T-helper 17 cell (primary cell): ENCODE results near the gene PRKCE. TPM values are rescaled to one million over a fixed set of nuclear protein-coding genes. Genes with fewer than 3 reads are reported as not detected.

ENCODE experiments used
- ATAC-seq: fragments of 150-1000 bp; cut with Tn5 transposase; 2 replicates; pipeline ENCODE4 v1.10.0; 2021; ENCODE audit warnings: mild to moderate bottlenecking, moderate library complexity
- DNase-seq, 3 donors: peaks; one replicate each; pipeline versions ENCODE4 v3.0.0 to v3.0.0-alpha.2; 2020 to 2021
- H3K9me3 ChIP-seq: one replicate; pipeline ENCODE4 v1.7.0; 2013; ENCODE audit warnings: low read length, mild to moderate bottlenecking; ENCODE audit not compliant: control insufficient read depth, poor library complexity, severe bottlenecking
- H3K27ac Mint-ChIP-seq: one replicate; pipeline ENCODE4 v1.8.0; 2022; ENCODE audit warnings: mild to moderate bottlenecking, moderate library complexity, mixed read lengths
- H3K27me3 Mint-ChIP-seq: one replicate; pipeline ENCODE4 v1.8.0; 2022; ENCODE audit warnings: mixed read lengths
- H3K36me3 Mint-ChIP-seq: one replicate; pipeline ENCODE4 v1.8.0; 2022; ENCODE audit warnings: low read depth, mixed read lengths
- H3K4me1 Mint-ChIP-seq: one replicate; pipeline ENCODE4 v1.8.0; 2022; ENCODE audit warnings: mild to moderate bottlenecking, mixed read lengths
- H3K4me3 Mint-ChIP-seq: one replicate; pipeline ENCODE4 v1.8.0; 2022; ENCODE audit warnings: mild to moderate bottlenecking, moderate library complexity, mixed read lengths
- total RNA-seq, 4 donors: library from RNA in 2 of 4; stranded (reverse) in 2 of 4; gene quantifications; one replicate each; pipeline ENCODE4 v1.2.3 and lab custom pipeline; 2022 to 2026

Gene PRKCE
- total RNA-seq, 2 donors from 2014 or later, result 17.6 to 23.7 TPM

DNA sequence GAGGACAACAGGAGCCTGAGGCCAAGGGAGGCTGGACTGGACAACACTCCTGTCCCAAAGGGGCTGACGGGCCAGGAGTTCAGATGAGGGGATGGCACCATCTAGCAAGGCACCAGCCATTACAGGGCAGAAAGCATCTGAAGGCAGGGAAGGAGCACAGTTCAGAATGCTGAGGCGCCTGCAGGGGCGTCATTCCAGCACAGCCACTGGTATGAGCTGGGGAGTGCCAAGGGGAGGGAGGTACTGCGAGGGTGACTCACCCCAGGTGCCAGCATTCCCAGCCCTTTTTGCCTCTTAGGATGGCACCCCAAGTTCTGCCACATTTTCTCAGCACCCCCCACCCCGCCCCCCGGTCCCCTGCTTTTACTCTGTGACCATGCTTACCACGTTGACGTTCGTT is 515.9 kb downstream of the PRKCE start:
- DNase-seq (no peak), ATAC-seq (no peak)
- Mint-ChIP-seq H3K36me3 (peaks cover 3% of the 10 kb centered on the region), H3K27me3 (no peaks in the 10 kb centered on the region), H3K27ac (no peak overlapping the region), H3K4me1 (no peaks in the 10 kb centered on the region), H3K4me3 (no peak overlapping the region)
- H3K9me3 ChIP-seq, result no peaks in the 10 kb centered on the region

DNA sequence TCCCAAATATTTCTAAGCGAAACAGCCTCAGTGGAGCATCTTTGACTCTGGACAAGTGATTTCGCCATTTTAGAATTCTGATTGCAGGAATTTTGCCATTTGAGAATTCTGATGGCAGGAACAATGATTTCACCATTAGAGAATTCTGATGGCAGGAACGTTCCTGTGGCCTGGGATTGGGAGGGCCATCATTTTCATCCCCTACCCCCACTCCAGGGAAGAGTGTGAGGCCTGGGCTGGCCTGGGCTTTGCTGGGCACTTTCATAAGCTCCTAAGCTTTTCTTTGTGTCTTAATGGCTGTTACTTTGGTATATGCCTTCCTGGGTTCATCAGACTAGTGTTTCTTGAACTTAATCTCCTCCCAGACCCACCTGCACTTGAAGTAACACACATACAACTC is 516.4 kb downstream of the PRKCE start:
- H3K27ac Mint-ChIP-seq, result no peak overlapping the region
- no peaks in the 10 kb centered on the region for H3K4me1 Mint-ChIP-seq
- H3K4me3 Mint-ChIP-seq, result no peak overlapping the region
- ATAC-seq (no peak), DNase-seq (no peak)
- no peaks in the 10 kb centered on the region for H3K27me3 Mint-ChIP-seq
- H3K9me3 ChIP-seq, result no peaks in the 10 kb centered on the region
- H3K36me3 Mint-ChIP-seq, result peaks cover 3% of the 10 kb centered on the region

DNA sequence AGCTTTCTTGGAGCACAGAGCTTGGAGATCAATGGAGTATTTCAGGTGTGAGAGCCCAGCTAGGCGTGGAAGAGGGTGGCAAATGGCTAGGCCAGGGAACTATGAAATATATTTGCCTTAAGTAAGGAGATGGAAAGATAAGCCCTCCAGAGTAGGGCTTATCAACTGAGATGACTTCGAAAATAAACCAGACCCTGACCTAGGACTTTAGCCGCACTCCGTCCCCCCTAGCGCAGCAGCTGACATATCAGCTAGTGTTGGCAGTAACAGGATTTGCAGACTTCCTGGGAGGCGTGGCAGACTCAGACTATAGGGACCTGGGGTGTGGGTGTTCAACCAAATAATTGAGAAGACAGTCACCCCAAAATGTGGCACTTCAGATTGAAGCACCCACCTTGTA is 518.0 kb downstream of the PRKCE start:
- no peaks in the 10 kb centered on the region for H3K9me3 ChIP-seq
- H3K27ac Mint-ChIP-seq, result no peak overlapping the region
- DNase-seq (no peak), ATAC-seq (no peak)
- H3K36me3 Mint-ChIP-seq, result peaks cover 3% of the 10 kb centered on the region
- no peaks in the 10 kb centered on the region for H3K4me1 Mint-ChIP-seq
- H3K4me3 Mint-ChIP-seq, result no peak overlapping the region
- no peaks in the 10 kb centered on the region for H3K27me3 Mint-ChIP-seq

DNA sequence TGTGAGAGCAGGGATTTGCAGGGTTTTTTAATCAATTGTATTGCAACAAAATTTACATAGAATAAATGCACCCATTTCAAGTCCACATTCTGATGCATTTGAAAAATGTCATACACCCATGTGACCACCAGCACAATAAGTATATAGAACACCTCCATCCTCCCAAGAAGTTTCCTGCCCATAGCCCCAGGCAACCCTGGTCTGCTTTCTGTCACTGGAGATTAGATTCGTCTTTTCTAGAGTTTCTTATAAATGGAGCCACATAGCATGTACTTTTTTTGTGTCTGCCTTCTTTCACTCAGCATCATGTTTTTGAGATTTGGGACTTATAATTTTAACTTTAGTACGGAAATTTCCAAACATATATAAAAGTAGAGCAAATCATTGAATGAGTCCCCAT is 518.6 kb downstream of the PRKCE start:
- Mint-ChIP-seq H3K27me3 (no peaks in the 10 kb centered on the region), H3K27ac (no peak overlapping the region), H3K36me3 (peaks cover 2% of the 10 kb centered on the region), H3K4me1 (no peaks in the 10 kb centered on the region), H3K4me3 (no peak overlapping the region)
- no peak for ATAC-seq
- H3K9me3 ChIP-seq, result no peaks in the 10 kb centered on the region
- no peak for DNase-seq

DNA sequence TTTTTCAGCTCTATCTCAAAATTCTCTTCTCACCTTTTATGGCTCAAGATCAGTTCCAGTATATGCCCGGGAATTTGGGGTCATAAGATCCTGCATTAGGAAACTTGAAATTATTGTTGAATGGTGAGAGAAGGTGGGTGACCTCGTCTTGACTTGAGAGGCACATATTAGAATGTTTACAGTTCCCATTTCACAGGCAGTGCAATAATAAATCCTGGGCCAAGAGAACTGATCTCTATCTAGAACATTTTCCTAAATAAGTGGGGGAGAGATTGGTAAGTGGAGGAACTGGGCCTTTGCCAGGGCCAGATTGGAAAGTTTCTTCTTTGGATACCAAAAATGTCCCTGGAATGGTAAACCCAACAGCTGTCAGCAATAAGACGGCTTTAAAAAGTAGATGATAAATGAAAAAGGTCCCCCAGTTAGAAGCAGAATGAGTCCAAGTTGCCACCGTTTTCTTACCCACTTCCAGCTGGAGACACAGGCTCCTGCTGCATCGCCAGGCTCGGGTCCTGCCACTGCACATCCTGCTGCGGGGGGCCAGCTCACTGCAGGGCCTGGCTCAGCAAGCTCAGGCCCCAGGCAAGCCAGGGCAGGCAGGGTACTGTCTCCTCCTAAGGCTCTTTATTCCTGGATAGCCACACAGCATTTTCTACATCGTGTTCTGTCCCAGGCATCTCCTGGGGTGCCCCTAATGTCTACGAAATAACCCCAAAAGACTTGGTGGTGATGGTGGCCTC is 519.3 kb downstream of the PRKCE start:
- ATAC-seq (no peak), DNase-seq (no peak)
- Mint-ChIP-seq H3K4me1 (no peaks in the 10 kb centered on the region), H3K4me3 (no peak overlapping the region), H3K36me3 (no peaks in the 10 kb centered on the region), H3K27me3 (no peaks in the 10 kb centered on the region), H3K27ac (no peak overlapping the region)
- H3K9me3 ChIP-seq, result no peaks in the 10 kb centered on the region

DNA sequence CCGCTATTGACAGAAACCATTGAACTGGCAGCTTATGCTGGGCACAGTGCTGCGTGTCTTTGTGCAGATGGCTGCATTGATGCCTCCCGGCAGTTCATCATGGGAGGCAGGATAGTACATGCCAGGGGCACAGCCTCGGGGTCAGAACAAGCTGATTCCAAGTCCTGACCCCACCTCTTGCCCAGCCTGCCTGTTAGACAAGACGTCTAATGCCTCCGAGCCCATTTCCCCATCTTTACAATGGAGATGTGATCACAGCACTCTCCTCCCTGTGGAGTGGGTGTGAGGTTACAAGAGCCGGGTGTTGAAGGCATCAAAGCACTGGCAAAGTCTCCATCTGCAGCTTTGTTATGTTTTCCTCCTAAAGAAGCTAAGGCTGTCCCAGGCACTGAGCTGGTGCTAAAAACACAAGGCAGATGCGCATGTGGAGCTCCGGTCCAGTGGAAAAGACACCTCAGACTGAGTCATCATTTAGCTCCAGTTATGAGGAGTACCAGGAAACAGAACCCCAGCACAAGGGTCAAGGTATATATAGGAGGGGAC is 520.0 kb downstream of the PRKCE start:
- no peak for ATAC-seq
- no peak overlapping the region for H3K4me3 Mint-ChIP-seq
- H3K4me1 Mint-ChIP-seq, result no peaks in the 10 kb centered on the region
- H3K27me3 Mint-ChIP-seq, result no peaks in the 10 kb centered on the region
- no peaks in the 10 kb centered on the region for H3K36me3 Mint-ChIP-seq
- no peak overlapping the region for H3K27ac Mint-ChIP-seq
- no peaks in the 10 kb centered on the region for H3K9me3 ChIP-seq
- no peak for DNase-seq

DNA sequence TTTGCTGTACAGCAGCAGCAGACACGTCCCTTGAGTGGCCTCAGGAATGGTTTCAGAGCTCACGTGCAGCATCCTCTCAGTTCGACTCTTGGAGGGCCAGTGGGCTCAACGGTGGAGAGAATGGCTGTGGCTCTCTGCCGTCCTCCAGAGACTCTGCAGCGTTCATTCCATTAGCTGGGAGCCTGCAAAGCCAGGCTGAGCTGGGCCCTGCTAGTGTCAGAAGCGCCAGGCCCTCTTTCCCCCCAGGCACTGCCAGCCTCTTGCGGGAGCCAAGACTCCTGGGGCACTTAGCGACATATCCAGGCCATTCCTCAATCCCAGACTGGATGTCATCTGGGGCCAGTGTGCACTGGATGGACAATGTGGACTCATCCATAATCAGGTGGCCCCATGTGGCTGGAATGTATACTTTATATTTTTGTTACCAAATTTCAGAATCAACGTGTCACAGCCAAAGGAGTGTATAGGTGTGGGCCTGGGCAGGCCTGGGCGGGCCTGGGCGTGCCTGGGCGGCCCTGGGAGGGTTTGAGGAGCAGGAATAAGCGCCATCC is 520.6 kb downstream of the PRKCE start:
- H3K36me3 Mint-ChIP-seq, result no peaks in the 10 kb centered on the region
- no peak overlapping the region for H3K27ac Mint-ChIP-seq
- no peaks in the 10 kb centered on the region for H3K9me3 ChIP-seq
- ATAC-seq (no peak), DNase-seq (no peak)
- no peak overlapping the region for H3K4me3 Mint-ChIP-seq
- H3K4me1 Mint-ChIP-seq, result no peaks in the 10 kb centered on the region
- no peaks in the 10 kb centered on the region for H3K27me3 Mint-ChIP-seq

DNA sequence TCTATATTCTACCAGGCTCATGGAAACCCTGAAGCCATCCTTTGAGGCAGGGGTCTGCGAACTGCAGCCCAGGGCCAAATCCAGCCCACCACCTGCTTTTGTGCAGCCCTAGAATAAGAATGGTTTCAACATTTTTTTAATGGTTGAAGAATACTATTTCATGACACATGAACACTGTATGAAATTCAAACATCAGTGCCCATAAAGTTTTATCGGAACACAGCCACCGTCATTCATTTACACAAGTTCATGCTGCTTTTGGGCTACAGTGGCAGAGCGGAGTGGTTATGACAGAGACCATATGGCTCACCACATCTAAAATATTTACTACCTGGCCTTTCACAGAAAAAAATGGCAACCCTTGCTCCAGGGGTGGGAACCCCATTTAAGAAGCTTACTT is 521.6 kb downstream of the PRKCE start:
- H3K9me3 ChIP-seq, result no peaks in the 10 kb centered on the region
- ATAC-seq (no peak), DNase-seq (no peak)
- Mint-ChIP-seq H3K27ac (no peak overlapping the region), H3K4me1 (no peaks in the 10 kb centered on the region), H3K36me3 (no peaks in the 10 kb centered on the region), H3K27me3 (no peaks in the 10 kb centered on the region), H3K4me3 (no peak overlapping the region)

DNA sequence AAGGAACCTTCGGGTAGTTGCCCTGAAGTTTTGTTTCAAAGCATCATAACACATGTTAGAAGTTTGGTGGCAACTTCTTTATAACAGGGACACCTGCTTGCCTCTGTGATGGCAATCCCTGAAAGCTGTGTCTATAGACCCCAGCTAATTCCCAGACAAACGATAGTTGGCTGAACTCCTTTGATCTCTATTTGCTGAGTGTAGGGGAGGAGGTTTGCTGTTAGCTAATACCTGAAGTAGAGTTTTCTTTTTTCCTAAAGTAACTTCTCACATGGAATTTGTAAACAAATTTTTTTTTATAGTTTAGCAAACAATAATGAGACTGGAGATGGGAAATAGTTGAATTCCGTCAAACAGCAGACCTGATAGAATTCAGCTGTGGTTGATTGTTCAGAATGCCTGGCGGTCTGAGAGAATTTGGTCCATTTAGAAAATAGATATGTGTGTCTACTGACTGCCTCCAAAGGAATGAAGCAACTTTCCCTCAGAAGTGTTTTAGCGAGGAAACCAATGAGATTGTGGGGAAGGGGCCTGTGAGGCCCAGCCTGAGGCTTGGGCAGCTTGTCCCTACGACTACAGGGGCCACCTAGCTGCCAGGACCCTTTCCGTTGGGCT is 522.3 kb downstream of the PRKCE start:
- no peak for DNase-seq
- H3K27me3 Mint-ChIP-seq, result no peaks in the 10 kb centered on the region
- no peaks in the 10 kb centered on the region for H3K9me3 ChIP-seq
- peaks cover 3% of the 10 kb centered on the region for H3K4me1 Mint-ChIP-seq
- no peak for ATAC-seq
- H3K36me3 Mint-ChIP-seq, result no peaks in the 10 kb centered on the region
- no peak overlapping the region for H3K4me3 Mint-ChIP-seq
- no peak overlapping the region for H3K27ac Mint-ChIP-seq

DNA sequence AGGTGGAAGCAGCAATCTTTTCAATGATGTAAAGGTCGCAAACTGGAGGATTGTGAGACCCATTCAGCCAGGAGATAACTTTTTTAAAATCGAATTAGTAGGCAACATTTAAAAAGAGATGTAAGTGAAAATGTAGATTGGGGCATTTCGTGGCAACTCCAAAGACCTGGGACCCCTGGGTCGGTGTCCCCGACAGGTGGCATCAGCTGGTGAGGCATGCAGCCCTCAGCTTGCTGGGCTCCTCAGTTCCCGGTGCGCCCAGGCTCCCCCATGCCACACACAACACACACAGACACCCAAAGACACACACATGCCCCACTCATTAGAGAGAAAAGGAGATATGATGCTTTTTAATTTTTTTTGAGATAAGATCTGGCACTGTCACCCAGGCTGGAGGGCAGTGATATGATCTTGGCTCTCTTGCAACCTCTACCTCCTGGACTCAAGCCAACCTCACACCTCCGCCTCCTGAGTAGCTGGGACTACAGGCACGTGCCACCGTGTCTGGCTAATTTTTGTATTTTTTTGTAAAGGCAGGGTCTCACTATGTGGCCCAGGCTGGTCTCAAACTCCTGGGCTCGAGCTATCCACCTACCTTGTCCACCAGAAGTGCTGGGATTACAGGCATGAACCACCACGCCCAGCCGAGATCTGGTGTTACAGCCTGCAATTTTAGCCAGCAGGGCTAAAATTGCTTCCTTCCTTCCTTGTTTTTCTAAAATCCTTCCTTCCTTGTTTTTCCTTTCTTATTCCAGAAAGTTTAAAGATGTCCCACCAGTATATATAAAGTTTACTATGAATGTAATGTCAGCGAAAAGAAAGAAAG is 523.1 kb downstream of the PRKCE start:
- no peak for DNase-seq
- Mint-ChIP-seq H3K4me1 (peaks cover 10% of the 10 kb centered on the region), H3K27ac (no peak overlapping the region), H3K27me3 (no peaks in the 10 kb centered on the region), H3K4me3 (no peak overlapping the region), H3K36me3 (no peaks in the 10 kb centered on the region)
- ATAC-seq, result no peak
- H3K9me3 ChIP-seq, result no peaks in the 10 kb centered on the region

DNA sequence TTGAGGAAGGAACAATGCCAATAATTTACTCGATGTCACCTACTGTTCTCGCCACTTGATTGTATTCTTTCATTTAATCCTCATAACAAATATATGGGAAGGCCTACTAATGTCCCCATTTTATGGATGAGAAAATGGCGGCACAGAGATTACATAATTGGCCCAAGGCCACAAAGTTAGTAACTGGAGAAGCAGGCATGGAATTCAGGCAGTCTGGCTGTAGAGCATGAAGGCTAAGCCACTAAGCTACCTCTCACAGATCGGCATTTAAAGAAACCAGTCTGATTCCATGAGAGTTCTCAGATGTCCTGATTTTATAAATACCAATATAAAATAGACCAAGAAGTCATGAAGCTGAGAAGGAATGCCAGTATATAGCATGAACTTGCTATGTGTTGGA is 523.9 kb downstream of the PRKCE start:
- Mint-ChIP-seq H3K36me3 (peaks cover 3% of the 10 kb centered on the region), H3K4me1 (peaks cover 10% of the 10 kb centered on the region), H3K27ac (no peak overlapping the region), H3K4me3 (no peak overlapping the region), H3K27me3 (no peaks in the 10 kb centered on the region)
- H3K9me3 ChIP-seq, result no peaks in the 10 kb centered on the region
- DNase-seq (no peak), ATAC-seq (no peak)

DNA sequence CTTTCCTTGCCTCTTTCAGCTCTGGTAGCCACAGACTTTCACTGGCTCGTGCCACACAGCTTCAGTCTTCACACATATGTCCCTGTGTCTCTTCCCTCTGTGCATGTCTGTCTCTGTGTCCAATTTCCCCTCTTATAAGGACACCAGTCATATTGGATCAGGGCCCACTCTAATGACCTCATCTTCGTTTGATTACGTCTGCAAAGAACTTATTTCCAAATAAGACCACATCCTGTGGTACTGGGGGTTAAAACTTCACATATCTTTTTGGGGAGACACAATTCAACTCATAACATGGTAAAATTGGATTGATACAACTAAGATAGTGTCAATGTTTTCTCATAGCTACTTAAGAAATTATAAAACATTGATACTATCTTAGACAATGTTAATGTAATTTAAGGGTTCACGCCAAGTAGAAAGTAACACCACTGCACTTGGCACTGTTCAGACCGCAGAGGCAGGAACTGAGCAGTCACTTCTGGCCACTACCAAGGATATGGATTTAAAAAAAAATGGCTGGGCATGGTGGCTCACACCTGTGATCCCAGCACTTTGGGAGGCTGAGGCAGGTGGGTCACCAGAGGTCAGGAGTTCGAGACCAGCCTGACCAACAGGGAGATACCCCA is 526.1 kb downstream of the PRKCE start:
- DNase-seq (no peak), ATAC-seq (no peak)
- no peaks in the 10 kb centered on the region for H3K9me3 ChIP-seq
- Mint-ChIP-seq H3K4me3 (no peak overlapping the region), H3K36me3 (peaks cover 3% of the 10 kb centered on the region), H3K27me3 (no peaks in the 10 kb centered on the region), H3K27ac (peak overlapping the region; percentile 11), H3K4me1 (peaks cover 11% of the 10 kb centered on the region)
